ENCODE data around the gene IFI27L1. TPM values are rescaled to one million over a fixed set of nuclear protein-coding genes. Genes with fewer than 3 reads are reported as not detected.

IFI27L1 gene
- total and polyA plus RNA-seq, 12 donors, result 7.7 to 47.4 (median 17.1) TPM

DNA sequence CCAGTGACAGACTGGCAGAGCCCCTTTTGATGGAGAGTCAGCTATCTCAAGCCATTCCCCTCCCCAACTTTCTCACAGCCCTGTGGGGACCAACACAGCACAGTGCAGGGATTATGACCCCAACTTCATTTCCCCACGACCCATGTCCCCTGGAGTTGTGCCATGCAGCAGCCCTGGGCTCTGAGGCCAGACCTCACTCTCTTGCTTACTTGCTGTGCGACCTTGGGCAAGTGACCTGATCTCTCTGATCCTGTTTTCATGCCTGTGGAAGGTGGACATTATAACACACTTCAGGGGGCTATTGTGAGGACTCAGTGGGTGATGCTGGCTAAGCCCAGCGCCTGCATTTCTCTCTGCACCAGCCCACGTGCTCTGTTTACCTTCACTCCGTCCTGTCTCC is 40.9 kb upstream of the IFI27L1 start:
- 87 to 95% methylated on average over 5 of the region's 5 CpGs for WGBS, 2 donors
- TF ChIP-seq CTCF (IDR thresholded peaks at IDR 0.05), result no peak
- H3K36me3 ChIP-seq, result peaks cover 0 to 14% (median 5%) of the 10 kb centered on the region in 9 donors
- no peak for ATAC-seq
- DNase-seq, result no peak
- no peaks in the 10 kb centered on the region for H3K27me3 ChIP-seq
- H3K27ac ChIP-seq, result no peak overlapping the region
- no peaks in the 10 kb centered on the region for H3K9me3 ChIP-seq
- no peak overlapping the region for H3K4me3 ChIP-seq
- H3K4me1 ChIP-seq, result peaks cover 0 to 39% (median 15%) of the 10 kb centered on the region in 9 donors
- intact Hi-C loops (cut with DNase I), result loop anchor here in 1 of 10 donors (5.0 kb wide), 1 partner anchor 97 kb away; no protein-coding TSS in a partner anchor

- no peak for TF ChIP-seq CTCF (IDR thresholded peaks at IDR 0.05)
- ATAC-seq, result no peak
- WGBS, 2 donors, result 86 to 91% methylated on average over 13 of the region's 13 CpGs
- Histone ChIP-seq H3K27me3 (no peaks in the 10 kb centered on the region), H3K36me3 (peaks cover 0 to 20% (median 10%) of the 10 kb centered on the region in 9 donors), H3K9me3 (no peaks in the 10 kb centered on the region), H3K27ac (no peak overlapping the region), H3K4me3 (no peak overlapping the region), H3K4me1 (peaks cover 0 to 39% (median 15%) of the 10 kb centered on the region in 9 donors)
- intact Hi-C loops (cut with DNase I), result loop anchor here in 1 of 10 donors (5.0 kb wide), 1 partner anchor 97 kb away; no protein-coding TSS in a partner anchor
- no peak for DNase-seq
Measured at GRCh38 chr14:94040796-94041195, 40.3 kb upstream of the IFI27L1 start.

GRCh38 chr14:94041551-94042346 is 39.4 kb upstream of the IFI27L1 start:
- TF ChIP-seq CTCF (IDR thresholded peaks at IDR 0.05), result no peak
- Histone ChIP-seq H3K4me1 (peaks cover 0 to 30% (median 15%) of the 10 kb centered on the region in 9 donors), H3K36me3 (peaks cover 0 to 29% (median 19%) of the 10 kb centered on the region in 9 donors), H3K27ac (peak overlapping the region in 8 of 10 donors; percentile 29 to 75 (median 49)), H3K4me3 (no peak overlapping the region), H3K9me3 (no peaks in the 10 kb centered on the region), H3K27me3 (no peaks in the 10 kb centered on the region)
- ATAC-seq, result peak; percentile 65 to 90 (median 81)
- peak; percentile 36 to 41 for DNase-seq
- intact Hi-C loops (cut with DNase I), result loop anchor here in 1 of 10 donors (5.0 kb wide), 1 partner anchor 96 kb away; no protein-coding TSS in a partner anchor
- 53 to 54% methylated on average over 18 of the region's 18 CpGs for WGBS, 2 donors

- intact Hi-C loops (cut with DNase I), result loop anchor here in 1 of 10 donors (5.0 kb wide), 1 partner anchor 95 kb away; no protein-coding TSS in a partner anchor
- 58 to 59% methylated on average over 12 of the region's 12 CpGs for WGBS, 2 donors
Measured at GRCh38 chr14:94042433-94043091, 38.5 kb upstream of the IFI27L1 start.

More at GRCh38 chr14:94042433-94043091, 38.5 kb upstream of the IFI27L1 start:
- H3K27me3 ChIP-seq, result no peaks in the 10 kb centered on the region
- ATAC-seq, result peak; percentile 19 to 35 (median 25)
- H3K9me3 ChIP-seq, result no peaks in the 10 kb centered on the region
- peaks cover 0 to 26% (median 15%) of the 10 kb centered on the region in 9 donors for H3K4me1 ChIP-seq
- H3K36me3 ChIP-seq, result peaks cover 0 to 37% (median 27%) of the 10 kb centered on the region in 9 donors
- no peak for TF ChIP-seq CTCF (IDR thresholded peaks at IDR 0.05)
- peak overlapping the region in 7 of 10 donors; percentile 13 to 75 (median 51) for H3K27ac ChIP-seq
- DNase-seq, result no peak
- H3K4me3 ChIP-seq, result no peak overlapping the region
